Esophagus muscularis mucosa (tissue), 3 donors: ENCODE results near the gene GNB3.

Source experiments
- CTCF ChIP-seq, 3 experiments: fragments of 200-600 bp in 2 of 3; fragments of 450-650 bp in 1 of 3; sonication (generic) in 2 of 3; IDR thresholded peaks; one replicate each; pipeline ENCODE4 v1.5.1; 2017 to 2019; ENCODE audit warnings: antibody characterized with exemption in 3 of 3, mild to moderate bottlenecking in 2 of 3, moderate library complexity in 1 of 3
- POLR2A ChIP-seq: fragments of 450-650 bp; IDR thresholded peaks from one replicate; pipeline ENCODE4 v1.6.1; 2017; ENCODE audit warnings: antibody characterized with exemption, moderate library complexity, mild to moderate bottlenecking, low read depth

DNA sequence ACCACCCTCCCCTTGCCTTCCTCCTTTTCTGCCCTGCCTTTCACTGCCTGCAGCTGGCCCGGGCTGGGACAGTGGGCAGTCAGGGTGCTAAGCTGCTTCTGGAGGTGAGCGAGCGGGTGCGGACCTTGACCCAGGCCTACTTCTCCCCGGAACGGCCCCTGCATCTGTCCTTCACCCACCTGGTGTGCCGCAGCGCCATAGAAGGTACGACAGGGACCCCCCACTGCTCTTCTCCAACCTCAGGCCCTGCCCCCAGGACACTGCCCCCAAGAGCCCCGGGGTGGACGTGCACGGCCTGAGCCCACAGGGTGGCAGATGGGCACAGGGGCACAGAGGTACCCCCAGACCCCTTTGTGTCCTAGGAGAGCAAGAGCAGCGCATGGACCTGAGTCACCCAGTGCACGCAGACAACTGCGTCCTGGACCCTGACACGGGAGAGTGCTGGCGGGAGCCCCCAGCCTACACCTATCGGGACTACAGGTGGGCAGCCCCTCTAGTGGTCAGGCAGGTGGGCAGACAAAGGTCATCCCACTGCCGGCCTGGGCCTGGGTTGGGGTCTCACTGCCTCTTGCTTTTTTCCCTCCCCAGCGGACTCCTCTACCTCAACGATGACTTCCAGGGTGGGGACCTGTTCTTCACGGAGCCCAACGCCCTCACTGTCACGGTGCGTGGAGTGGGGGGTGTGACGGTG lies 3.2 kb upstream of the GNB3 start:
- TF ChIP-seq POLR2A: no peak
- TF ChIP-seq CTCF (IDR thresholded peaks at IDR 0.05): no peak
